Neural cell (in vitro differentiated cells): ENCODE data around the gene PPFIA4.

Experiments used
- EP300 ChIP-seq: fragments of 450-650 bp; conservative IDR thresholded peaks from 2 replicates; pipeline ENCODE4 v1.6.1; 2014; ENCODE audit warnings: antibody characterized with exemption, mild to moderate bottlenecking, moderate library complexity; ENCODE audit not compliant: poor library complexity, severe bottlenecking
- EZH2 ChIP-seq: fragments of 200-600, 300-800 bp; shearing (Covaris generic), sonication (generic); IDR thresholded peaks from 2 replicates; pipeline ENCODE4 v1.6.1; 2014; ENCODE audit warnings: antibody characterized with exemption, low read length, borderline replicate concordance, mild to moderate bottlenecking; ENCODE audit not compliant: insufficient read depth, poor library complexity, severe bottlenecking
- POLR2AphosphoS5 ChIP-seq: IDR thresholded peaks from 2 replicates; pipeline ENCODE4 v1.6.1; 2012
- RAD21 ChIP-seq: fragments of 450-650 bp; conservative IDR thresholded peaks from 2 replicates; pipeline ENCODE4 v1.6.1; 2014; ENCODE audit warnings: antibody characterized with exemption, mild to moderate bottlenecking, moderate library complexity
- SMC3 ChIP-seq: fragments of 450-650 bp; conservative IDR thresholded peaks from 2 replicates; pipeline ENCODE4 v1.6.1; 2014; ENCODE audit warnings: antibody characterized with exemption, mild to moderate bottlenecking, moderate library complexity; ENCODE audit not compliant: poor library complexity
- TAF1 ChIP-seq: IDR thresholded peaks from 2 replicates; pipeline ENCODE4 v1.6.1; 2012; ENCODE audit warnings: low read depth
- TF ChIP-seq, protein P1 (sequence below): fragments of 450-650 bp; IDR thresholded peaks from 2 replicates; pipeline ENCODE4 v1.5.1; 2014; ENCODE audit warnings: antibody characterized with exemption, mild to moderate bottlenecking, moderate library complexity; ENCODE audit not compliant: poor library complexity, severe bottlenecking
- TF ChIP-seq, protein P2 (sequence below): IDR thresholded peaks from 2 replicates; pipeline ENCODE4 v1.6.1; 2012; ENCODE audit warnings: borderline replicate concordance

DNA sequence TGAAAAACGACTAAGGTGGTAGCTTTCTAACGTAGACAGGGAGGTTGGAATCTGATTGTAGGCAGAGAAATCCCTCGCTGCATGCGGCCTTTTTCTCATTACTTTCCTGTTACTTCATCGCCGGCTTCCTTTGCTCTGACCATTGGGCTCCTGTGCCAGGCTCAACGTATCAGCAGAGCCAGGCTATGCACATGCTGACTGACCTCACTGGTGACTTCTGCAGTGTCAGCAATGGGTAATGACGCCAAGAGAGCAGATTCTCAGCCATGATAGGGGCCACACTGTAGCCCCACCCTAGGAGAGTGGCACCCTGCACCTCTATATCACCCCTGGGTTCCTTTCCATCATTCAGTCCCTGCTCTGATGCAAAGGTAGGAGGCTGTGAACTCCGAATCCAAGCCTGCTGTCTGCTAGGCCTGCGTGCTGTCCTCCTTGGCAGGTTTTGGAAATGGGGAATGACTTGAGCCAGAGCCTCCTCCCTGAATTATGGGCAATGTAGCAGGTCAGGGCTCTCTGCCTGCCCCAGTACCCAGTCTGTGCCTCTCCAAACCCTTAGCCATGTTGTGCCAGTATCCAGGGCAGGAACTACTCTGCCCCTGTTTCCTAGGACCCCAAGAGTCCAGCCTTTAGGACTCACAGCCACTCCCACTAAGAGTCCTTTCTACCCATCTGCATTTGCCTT is 11.4 kb downstream of the PPFIA4 start:
- TF ChIP-seq, protein P1, sequence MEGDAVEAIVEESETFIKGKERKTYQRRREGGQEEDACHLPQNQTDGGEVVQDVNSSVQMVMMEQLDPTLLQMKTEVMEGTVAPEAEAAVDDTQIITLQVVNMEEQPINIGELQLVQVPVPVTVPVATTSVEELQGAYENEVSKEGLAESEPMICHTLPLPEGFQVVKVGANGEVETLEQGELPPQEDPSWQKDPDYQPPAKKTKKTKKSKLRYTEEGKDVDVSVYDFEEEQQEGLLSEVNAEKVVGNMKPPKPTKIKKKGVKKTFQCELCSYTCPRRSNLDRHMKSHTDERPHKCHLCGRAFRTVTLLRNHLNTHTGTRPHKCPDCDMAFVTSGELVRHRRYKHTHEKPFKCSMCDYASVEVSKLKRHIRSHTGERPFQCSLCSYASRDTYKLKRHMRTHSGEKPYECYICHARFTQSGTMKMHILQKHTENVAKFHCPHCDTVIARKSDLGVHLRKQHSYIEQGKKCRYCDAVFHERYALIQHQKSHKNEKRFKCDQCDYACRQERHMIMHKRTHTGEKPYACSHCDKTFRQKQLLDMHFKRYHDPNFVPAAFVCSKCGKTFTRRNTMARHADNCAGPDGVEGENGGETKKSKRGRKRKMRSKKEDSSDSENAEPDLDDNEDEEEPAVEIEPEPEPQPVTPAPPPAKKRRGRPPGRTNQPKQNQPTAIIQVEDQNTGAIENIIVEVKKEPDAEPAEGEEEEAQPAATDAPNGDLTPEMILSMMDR, result no peak
- TF ChIP-seq EP300, result no peak
- TF ChIP-seq RAD21, result no peak
- TF ChIP-seq TAF1, result no peak
- no peak for TF ChIP-seq POLR2AphosphoS5
- no peak for TF ChIP-seq EZH2
- no peak for TF ChIP-seq SMC3
- TF ChIP-seq, protein P2, sequence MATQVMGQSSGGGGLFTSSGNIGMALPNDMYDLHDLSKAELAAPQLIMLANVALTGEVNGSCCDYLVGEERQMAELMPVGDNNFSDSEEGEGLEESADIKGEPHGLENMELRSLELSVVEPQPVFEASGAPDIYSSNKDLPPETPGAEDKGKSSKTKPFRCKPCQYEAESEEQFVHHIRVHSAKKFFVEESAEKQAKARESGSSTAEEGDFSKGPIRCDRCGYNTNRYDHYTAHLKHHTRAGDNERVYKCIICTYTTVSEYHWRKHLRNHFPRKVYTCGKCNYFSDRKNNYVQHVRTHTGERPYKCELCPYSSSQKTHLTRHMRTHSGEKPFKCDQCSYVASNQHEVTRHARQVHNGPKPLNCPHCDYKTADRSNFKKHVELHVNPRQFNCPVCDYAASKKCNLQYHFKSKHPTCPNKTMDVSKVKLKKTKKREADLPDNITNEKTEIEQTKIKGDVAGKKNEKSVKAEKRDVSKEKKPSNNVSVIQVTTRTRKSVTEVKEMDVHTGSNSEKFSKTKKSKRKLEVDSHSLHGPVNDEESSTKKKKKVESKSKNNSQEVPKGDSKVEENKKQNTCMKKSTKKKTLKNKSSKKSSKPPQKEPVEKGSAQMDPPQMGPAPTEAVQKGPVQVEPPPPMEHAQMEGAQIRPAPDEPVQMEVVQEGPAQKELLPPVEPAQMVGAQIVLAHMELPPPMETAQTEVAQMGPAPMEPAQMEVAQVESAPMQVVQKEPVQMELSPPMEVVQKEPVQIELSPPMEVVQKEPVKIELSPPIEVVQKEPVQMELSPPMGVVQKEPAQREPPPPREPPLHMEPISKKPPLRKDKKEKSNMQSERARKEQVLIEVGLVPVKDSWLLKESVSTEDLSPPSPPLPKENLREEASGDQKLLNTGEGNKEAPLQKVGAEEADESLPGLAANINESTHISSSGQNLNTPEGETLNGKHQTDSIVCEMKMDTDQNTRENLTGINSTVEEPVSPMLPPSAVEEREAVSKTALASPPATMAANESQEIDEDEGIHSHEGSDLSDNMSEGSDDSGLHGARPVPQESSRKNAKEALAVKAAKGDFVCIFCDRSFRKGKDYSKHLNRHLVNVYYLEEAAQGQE, result no peak
